Adrenal gland (tissue), 5 donors: ENCODE results near the gene SUSD6.

Experiments
- POLR2A ChIP-seq, 2 donors: fragments of 450-650 bp; IDR thresholded peaks; one replicate each; pipeline ENCODE4 v1.6.1; 2017; ENCODE audit warnings: antibody characterized with exemption in 2 of 2, mild to moderate bottlenecking in 2 of 2, moderate library complexity in 1 of 2
- TF ChIP-seq, protein P1 (sequence below), 6 experiments: fragments of 450-650 bp in 4 of 6; fragments of 200-600 bp in 2 of 6; sonication (generic) in 1 of 6; IDR thresholded peaks; 1 replicate in 5 of 6; 2 replicates in 1 of 6; pipeline versions ENCODE4 v1.5.1 to v1.8.0; 2016 to 2021; ENCODE audit warnings: antibody characterized with exemption in 6 of 6, mild to moderate bottlenecking in 2 of 6, moderate library complexity in 1 of 6
- donor health status: DM: no; HTN: no; CAD: no.

DNA sequence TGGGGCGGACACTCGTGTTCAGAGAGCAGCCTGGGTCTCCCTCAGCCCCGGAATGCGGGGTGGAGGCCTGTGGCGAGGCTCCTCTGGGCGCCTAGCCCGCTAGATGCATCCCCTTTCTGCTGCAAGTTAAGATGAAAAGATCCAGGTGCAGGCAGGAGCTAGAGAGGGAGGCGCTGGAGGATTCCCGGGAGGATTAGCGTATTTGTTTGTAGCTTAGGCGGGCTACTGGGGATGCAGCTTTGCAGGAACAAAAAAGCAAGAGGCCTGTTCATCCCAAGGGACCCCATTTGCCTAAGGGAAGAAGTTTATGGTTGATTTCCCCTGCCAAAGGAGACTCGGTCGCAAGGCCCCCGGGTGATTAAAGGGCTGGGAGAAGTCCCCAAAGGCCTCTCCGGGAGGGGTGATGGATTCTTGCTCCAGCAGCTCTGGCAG, 37.5 kb upstream of the SUSD6 start:
- TF ChIP-seq, protein P1, sequence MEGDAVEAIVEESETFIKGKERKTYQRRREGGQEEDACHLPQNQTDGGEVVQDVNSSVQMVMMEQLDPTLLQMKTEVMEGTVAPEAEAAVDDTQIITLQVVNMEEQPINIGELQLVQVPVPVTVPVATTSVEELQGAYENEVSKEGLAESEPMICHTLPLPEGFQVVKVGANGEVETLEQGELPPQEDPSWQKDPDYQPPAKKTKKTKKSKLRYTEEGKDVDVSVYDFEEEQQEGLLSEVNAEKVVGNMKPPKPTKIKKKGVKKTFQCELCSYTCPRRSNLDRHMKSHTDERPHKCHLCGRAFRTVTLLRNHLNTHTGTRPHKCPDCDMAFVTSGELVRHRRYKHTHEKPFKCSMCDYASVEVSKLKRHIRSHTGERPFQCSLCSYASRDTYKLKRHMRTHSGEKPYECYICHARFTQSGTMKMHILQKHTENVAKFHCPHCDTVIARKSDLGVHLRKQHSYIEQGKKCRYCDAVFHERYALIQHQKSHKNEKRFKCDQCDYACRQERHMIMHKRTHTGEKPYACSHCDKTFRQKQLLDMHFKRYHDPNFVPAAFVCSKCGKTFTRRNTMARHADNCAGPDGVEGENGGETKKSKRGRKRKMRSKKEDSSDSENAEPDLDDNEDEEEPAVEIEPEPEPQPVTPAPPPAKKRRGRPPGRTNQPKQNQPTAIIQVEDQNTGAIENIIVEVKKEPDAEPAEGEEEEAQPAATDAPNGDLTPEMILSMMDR (IDR thresholded peaks at IDR 0.05), result no peak
- no peak for TF ChIP-seq POLR2A (IDR thresholded peaks at IDR 0.05)
